H1 (cell line): ENCODE results near the gene VWF. TPM values are rescaled to one million over a fixed set of nuclear protein-coding genes. Genes with fewer than 3 reads are reported as not detected.

Experiments used
- HDAC2 ChIP-seq, 2 experiments: fragments of 300-600 bp in 1 of 2; sonication (generic) in 1 of 2; IDR thresholded peaks; 2 replicates each; pipeline ENCODE4 v1.6.1; 2011 to 2012; ENCODE audit warnings: low read depth in 2 of 2, low read length in 2 of 2, mild to moderate bottlenecking in 2 of 2, moderate library complexity in 2 of 2, borderline replicate concordance in 1 of 2, inconsistent platforms in 1 of 2
- polyA plus RNA-seq, 7 experiments: library from polyadenylated mRNA; depleted of rRNA in 3 of 7; stranded (reverse) in 5 of 7; unstranded in 2 of 7; fragments of >200 nt in 5 of 7; fragments of 200-250 nt in 2 of 7; gene quantifications; 1 replicate in 5 of 7; 2 replicates in 1 of 7; 4 replicates in 1 of 7; pipeline versions ENCODE4 v1.2.1 to v1.2.3, GENCODE V29; 2011 to 2013; ENCODE audit warnings: missing spikeins in 2 of 7, mixed read lengths in 2 of 7
- total RNA-seq: library from RNA; stranded (reverse); fragmentation: NEBNext Ultra II Directional; extraction: Animal tissue kit (Norgen Biotek cat#: 25700); gene quantifications from 2 replicates; pipeline ENCODE4 v1.2.1, GENCODE V29; 2021

The VWF gene
- total and polyA plus RNA-seq, 2 of the 8 experiments (the other 6 are each of a cell fraction or from before 2014, with no cell fraction given): 0.39 to 0.60 TPM

DNA sequence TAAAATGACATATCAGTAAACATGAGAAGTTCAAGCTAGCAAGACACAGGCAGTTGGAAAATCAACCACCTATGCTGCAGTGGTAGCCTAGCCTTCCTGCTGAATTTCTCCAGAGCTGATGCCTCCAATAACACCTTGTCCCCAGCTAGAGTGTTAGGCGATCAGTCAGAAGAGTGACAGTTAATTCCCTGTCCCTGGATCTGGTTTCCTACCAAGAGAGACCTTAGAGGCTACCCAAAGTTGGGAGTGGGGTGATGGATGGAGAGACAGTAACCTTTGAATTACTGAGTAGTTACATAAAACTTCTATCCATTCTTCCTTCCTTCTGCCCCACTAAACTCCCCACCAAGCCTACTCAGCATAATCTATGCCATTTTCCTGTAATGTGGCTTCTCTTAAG lies 177.5 kb downstream of the VWF start (continued):
- no peak for TF ChIP-seq HDAC2 (IDR thresholded peaks at IDR 0.05; ENCODE audit: borderline replicate concordance in 1 of 2, low read depth in 2 of 2, low read length in 2 of 2)
